Fibroblast of villous mesenchyme (primary cell): ENCODE results near the gene CD226. TPM values are rescaled to one million over a fixed set of nuclear protein-coding genes. Genes with fewer than 3 reads are reported as not detected.

Experiments used
- DNase-seq: peaks from one replicate; pipeline ENCODE4 v3.0.0-alpha.2; 2010; ENCODE audit warnings: low read depth
- H3K4me3 ChIP-seq: 2 replicates; pipeline ENCODE4 v1.5.1; 2011; ENCODE audit warnings: low read depth, mild to moderate bottlenecking, low read length
- CTCF ChIP-seq: IDR thresholded peaks from 2 replicates; pipeline ENCODE4 v1.5.1; 2012; ENCODE audit warnings: low read depth, mild to moderate bottlenecking, low read length; ENCODE audit not compliant: insufficient read depth
- total RNA-seq: library from RNA; depleted of rRNA; stranded (reverse); fragments of >200 nt; gene quantifications from 2 replicates; pipeline ENCODE4 v1.2.3, GENCODE V29; 2012

The CD226 gene
- total RNA-seq, 1 donor: 2.6 TPM

GRCh38 chr18:69974365-69974764 lies 26.7 kb upstream of the CD226 start:
- DNase-seq: peak; percentile 17

GRCh38 chr18:69969491-69969890 lies 21.8 kb upstream of the CD226 start:
- DNase-seq: no peak
- TF ChIP-seq CTCF: no peak
- no peak overlapping the region for H3K4me3 ChIP-seq

More at GRCh38 chr18:69974365-69974764, 26.7 kb upstream of the CD226 start:
- H3K4me3 ChIP-seq: no peak overlapping the region
- TF ChIP-seq CTCF: no peak

GRCh38 chr18:69968039-69968438 lies 20.4 kb upstream of the CD226 start:
- no peak for DNase-seq
- H3K4me3 ChIP-seq: no peak overlapping the region
- no peak for TF ChIP-seq CTCF

GRCh38 chr18:69963196-69963595 lies 15.5 kb upstream of the CD226 start:
- TF ChIP-seq CTCF: no peak
- DNase-seq: no peak
- H3K4me3 ChIP-seq: no peak overlapping the region

GRCh38 chr18:69961718-69962117 lies 14.0 kb upstream of the CD226 start:
- H3K4me3 ChIP-seq: no peak overlapping the region
- no peak for TF ChIP-seq CTCF
- DNase-seq: no peak

GRCh38 chr18:69958422-69958821 lies 10.7 kb upstream of the CD226 start:
- DNase-seq: no peak
- TF ChIP-seq CTCF: no peak
- no peak overlapping the region for H3K4me3 ChIP-seq

- TF ChIP-seq CTCF: no peak
- DNase-seq: no peak
Measured at GRCh38 chr18:69957747-69958146, 10.1 kb upstream of the CD226 start.

More at GRCh38 chr18:69957747-69958146, 10.1 kb upstream of the CD226 start:
- H3K4me3 ChIP-seq: no peak overlapping the region
